ENCODE measurements around the gene C9orf43. TPM values are rescaled to one million over a fixed set of nuclear protein-coding genes. Genes with fewer than 3 reads are reported as not detected.

Gene C9orf43
- total RNA-seq, 1 donor = 0.21 TPM

Other genes starting within 250 kb of the C9orf43 start
- gene FKBP15, start 189.5 kb upstream of the C9orf43 start, total RNA-seq = 15.4 TPM
- gene SLC31A1, start 189.2 kb upstream of the C9orf43 start, total RNA-seq = 8.0 TPM
- 13.2 TPM for gene CDC26, start 135.2 kb upstream of the C9orf43 start, total RNA-seq
- 15.4 TPM for gene PRPF4, start 135.1 kb upstream of the C9orf43 start, total RNA-seq
- not detected for gene RNF183, start 107.4 kb upstream of the C9orf43 start, total RNA-seq
- 0.21 TPM for gene WDR31, start 70.5 kb upstream of the C9orf43 start, total RNA-seq
- gene BSPRY, start 61.2 kb upstream of the C9orf43 start, total RNA-seq = 0.42 TPM
- gene HDHD3, start 33.8 kb upstream of the C9orf43 start, total RNA-seq = 8.6 TPM
- 6.8 TPM for gene ALAD, start 9.5 kb upstream of the C9orf43 start, total RNA-seq
- 74.1 TPM for gene POLE3, start 72 bp upstream of the C9orf43 start, total RNA-seq
- gene RGS3, start 53.0 kb downstream of the C9orf43 start, total RNA-seq = 15.4 TPM

Data from mononuclear cell (primary cell).